Measurements from ENCODE around the gene ACKR3.

ACKR3 gene

DNA sequence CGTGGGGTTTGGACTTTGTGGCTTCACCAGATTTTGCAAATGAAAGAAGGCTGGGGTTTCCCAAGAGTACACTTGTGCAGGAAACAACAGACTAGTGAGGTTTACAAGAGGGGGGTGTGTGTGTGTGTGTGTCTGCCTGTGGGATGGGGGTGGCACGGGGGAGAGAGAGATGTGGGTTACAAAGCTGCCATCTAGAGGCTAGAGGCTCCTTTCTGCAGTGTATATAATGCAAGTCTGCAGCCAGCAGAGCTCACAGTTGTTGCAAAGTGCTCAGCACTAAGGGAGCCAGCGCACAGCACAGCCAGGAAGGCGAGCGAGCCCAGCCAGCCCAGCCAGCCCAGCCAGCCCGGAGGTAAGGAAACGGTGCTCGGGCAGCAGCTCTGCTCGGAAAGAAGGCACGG is at the start of gene ACKR3:
Gene ACKR3 (plus strand): TSS at position 253 of the 401 bp plus-strand sequence. CDS start 10,641 bp downstream, outside the sequence.
- H3K36me3 Mint-ChIP-seq (ENCODE audit: low read depth): no peaks in the 10 kb centered on the region
- H3K27ac Mint-ChIP-seq: no peak within 1 kb of the TSS
- peak; percentile 62 for DNase-seq (ENCODE audit: low spot score)
- peaks cover 18% of the 10 kb centered on the region for H3K4me1 Mint-ChIP-seq (ENCODE audit: low read depth)
- H3K27me3 Mint-ChIP-seq (ENCODE audit: low read depth): peaks cover 17% of the 10 kb centered on the region
- no peaks in the 10 kb centered on the region for H3K9me3 Mint-ChIP-seq
- peak within 1 kb of the TSS; percentile 51 for H3K4me3 Mint-ChIP-seq

DNA sequence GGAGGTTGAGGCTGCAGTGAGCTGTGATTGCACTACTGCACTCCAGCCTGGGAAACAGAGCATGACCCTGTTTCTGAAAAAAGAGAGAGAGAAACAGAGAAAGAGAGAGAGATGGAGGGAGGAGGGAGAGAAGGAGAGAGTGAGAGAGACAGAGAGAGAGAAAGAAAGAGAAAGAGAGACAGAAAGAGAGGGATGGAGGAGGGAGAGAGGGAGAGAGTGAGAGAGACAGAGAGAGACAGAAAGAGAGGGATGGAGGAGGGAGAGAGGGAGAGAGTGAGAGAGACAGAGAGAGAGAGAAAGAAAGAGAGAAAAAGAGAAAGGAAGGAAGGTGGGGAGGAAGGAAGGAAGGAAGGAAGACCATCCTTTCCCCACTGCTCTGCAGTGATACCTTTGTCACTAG is 48.1 kb upstream of the ACKR3 start:
- Mint-ChIP-seq H3K27ac (no peak overlapping the region), H3K4me3 (no peak overlapping the region), H3K4me1 (ENCODE audit: low read depth) (no peaks in the 10 kb centered on the region), H3K36me3 (ENCODE audit: low read depth) (no peaks in the 10 kb centered on the region), H3K27me3 (ENCODE audit: low read depth) (peaks cover 59% of the 10 kb centered on the region), H3K9me3 (no peaks in the 10 kb centered on the region)
- no peak for DNase-seq (ENCODE audit: low spot score)

DNA sequence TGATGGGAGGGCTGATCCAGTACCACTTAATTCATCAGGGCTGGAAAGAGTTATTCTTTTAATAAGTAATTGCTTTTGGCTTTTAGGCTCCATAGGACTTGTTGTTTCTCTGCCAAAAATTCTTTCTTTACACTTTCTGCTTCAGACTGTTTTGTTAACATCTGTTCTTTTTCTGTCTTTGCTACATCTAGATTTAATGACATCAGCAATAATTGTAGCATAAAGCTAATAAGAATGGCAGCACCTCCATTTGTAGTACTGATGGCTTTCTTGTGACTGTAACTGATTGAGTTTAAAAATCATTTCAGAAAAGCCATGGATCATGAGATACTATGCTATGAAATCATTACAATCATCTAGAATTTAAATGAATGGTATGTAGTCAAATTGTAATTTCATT is 46.4 kb upstream of the ACKR3 start:
- H3K4me1 Mint-ChIP-seq (ENCODE audit: low read depth): no peaks in the 10 kb centered on the region

DNA sequence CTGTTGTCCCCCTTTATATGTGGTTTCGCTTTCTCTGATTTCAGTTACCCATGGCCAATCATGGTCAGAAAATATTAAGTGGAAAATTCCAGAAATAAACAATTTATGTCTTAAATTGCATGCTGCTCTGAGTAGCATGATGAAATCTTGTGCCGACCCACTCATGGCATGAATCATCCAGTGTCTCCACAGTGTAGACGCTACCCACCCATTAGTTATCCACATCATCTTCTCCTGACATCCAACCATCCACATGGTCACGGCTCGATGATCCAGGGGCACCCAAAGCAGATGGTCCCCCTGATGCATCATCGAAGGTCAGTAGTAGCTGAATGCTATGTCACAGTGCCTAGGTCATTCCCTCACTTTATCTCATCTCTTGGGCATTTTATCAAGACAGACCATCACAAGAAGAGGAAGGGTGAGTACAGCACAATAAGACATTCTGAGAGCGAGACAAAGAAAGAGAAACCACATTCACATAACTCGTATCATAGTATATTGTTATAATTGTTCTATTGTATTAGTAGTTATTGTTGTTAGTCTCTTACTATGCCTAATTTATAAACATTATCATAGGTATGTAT is 44.1 kb upstream of the ACKR3 start:
- Mint-ChIP-seq H3K4me3 (no peak overlapping the region), H3K27me3 (ENCODE audit: low read depth) (peaks cover 39% of the 10 kb centered on the region), H3K4me1 (ENCODE audit: low read depth) (peaks cover 2% of the 10 kb centered on the region), H3K27ac (no peak overlapping the region), H3K36me3 (ENCODE audit: low read depth) (no peaks in the 10 kb centered on the region), H3K9me3 (no peaks in the 10 kb centered on the region)
- no peak for DNase-seq (ENCODE audit: low spot score)

More for the DNA sequence above, 46.4 kb upstream of the ACKR3 start:
- no peak for DNase-seq (ENCODE audit: low spot score)
- Mint-ChIP-seq H3K36me3 (ENCODE audit: low read depth) (no peaks in the 10 kb centered on the region), H3K4me3 (no peak overlapping the region), H3K27me3 (ENCODE audit: low read depth) (peaks cover 53% of the 10 kb centered on the region), H3K27ac (no peak overlapping the region), H3K9me3 (no peaks in the 10 kb centered on the region)

DNA sequence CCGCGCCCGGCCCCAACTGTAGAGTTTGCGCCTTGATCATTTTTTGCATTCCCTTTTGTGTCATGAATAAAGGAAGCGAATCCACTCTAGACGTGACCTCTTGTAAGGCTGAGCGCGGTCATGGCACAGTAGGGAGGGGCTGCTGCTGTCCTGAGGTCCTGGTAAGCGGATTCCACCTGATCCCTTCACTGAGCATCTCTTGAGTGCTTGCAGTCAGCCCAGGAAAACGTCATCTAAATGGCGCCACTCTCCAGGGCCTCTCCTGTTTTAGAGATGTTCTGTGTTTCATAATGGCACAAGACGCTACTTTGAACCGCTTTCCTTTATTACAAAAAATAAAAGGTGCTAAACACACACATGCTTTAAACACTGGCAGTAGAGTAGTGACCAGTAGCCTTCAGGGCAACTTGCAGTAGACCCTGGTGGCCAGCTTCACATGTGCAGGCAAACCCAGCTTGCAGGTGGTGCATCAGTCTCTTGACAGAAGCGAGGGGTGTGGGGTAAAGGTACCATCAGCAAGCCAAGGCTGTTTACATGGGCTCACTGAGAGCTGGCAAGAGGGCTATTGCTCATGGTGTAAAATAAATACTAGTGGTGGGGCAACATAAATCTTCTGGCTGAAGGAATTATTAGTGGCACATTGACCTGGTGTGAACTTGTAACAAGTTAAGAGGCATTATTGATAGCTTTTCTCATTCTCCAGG is 43.0 kb upstream of the ACKR3 start:
- no peak for DNase-seq (ENCODE audit: low spot score)
- Mint-ChIP-seq H3K4me3 (no peak overlapping the region), H3K36me3 (ENCODE audit: low read depth) (no peaks in the 10 kb centered on the region), H3K27me3 (ENCODE audit: low read depth) (peaks cover 29% of the 10 kb centered on the region), H3K4me1 (ENCODE audit: low read depth) (peaks cover 4% of the 10 kb centered on the region), H3K27ac (no peak overlapping the region), H3K9me3 (no peaks in the 10 kb centered on the region)

DNA sequence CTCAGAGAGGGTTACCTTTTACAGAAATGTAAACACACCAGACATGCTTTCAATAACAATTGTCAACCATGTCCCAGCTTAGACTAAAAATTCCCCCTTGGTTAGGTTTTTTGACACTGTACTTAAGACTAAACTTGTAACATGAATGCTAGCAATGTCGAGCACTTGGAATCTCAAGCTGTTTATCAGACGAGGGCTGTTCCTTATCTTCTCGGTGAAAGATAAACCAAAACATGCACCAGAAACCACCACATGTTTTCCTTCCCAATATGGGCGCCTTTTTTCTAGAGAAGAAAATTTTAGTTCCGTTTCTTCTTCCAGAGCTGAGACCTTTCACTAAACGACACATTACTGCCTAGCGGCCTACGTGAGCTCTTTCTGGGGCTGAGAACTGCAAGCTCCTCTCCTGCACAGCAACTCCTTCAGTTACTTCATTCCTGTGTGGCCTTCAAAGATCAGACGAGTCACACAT is 42.4 kb upstream of the ACKR3 start:
- H3K36me3 Mint-ChIP-seq (ENCODE audit: low read depth): no peaks in the 10 kb centered on the region
- H3K27me3 Mint-ChIP-seq (ENCODE audit: low read depth): peaks cover 23% of the 10 kb centered on the region
- no peak overlapping the region for H3K27ac Mint-ChIP-seq
- DNase-seq (ENCODE audit: low spot score): no peak
- H3K9me3 Mint-ChIP-seq: no peaks in the 10 kb centered on the region
- H3K4me1 Mint-ChIP-seq (ENCODE audit: low read depth): peaks cover 6% of the 10 kb centered on the region
- no peak overlapping the region for H3K4me3 Mint-ChIP-seq

DNA sequence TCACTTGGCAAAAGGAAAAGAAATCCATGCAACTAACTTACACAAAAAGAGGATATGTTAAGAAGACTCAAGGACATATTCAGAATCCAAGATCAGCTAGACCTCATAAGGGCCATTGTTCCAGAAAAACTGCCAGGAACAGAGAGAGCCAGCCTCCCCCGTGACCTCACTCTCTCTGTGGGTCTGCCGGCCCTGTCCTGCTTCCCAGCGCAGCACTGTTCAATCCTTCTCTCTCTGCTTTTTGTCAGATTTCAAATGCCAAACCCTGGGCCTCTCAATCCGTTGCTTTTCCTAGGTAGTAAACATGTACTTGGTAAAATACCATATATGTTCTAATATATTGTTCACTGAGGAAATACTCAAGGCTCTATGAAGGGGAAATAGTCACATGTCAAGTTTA is 40.0 kb upstream of the ACKR3 start:
- DNase-seq (ENCODE audit: low spot score): no peak
- Mint-ChIP-seq H3K27me3 (ENCODE audit: low read depth) (peaks cover 9% of the 10 kb centered on the region), H3K27ac (no peak overlapping the region), H3K4me3 (no peak overlapping the region), H3K9me3 (no peaks in the 10 kb centered on the region), H3K4me1 (ENCODE audit: low read depth) (peaks cover 6% of the 10 kb centered on the region), H3K36me3 (ENCODE audit: low read depth) (no peaks in the 10 kb centered on the region)

DNA sequence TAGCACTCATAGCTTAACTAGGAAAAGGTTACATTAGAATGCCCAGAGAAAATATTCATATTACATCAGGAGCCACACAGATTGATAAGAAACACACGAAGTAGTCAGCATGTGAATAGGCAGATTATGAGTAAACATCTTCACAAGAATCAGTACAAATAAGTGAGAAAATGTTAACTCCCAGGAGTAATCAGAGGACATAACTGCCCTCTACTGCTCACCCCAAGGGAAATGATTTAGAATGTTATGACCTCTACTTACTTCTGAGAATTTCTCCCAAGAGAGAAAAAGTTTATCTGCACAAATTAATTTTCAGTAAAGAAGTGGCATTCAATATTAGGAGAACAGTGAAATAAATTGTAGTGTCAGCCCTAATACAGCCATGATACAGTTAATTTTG is 39.1 kb upstream of the ACKR3 start:
- Mint-ChIP-seq H3K27ac (no peak overlapping the region), H3K36me3 (ENCODE audit: low read depth) (no peaks in the 10 kb centered on the region), H3K9me3 (no peaks in the 10 kb centered on the region), H3K4me1 (ENCODE audit: low read depth) (peaks cover 9% of the 10 kb centered on the region), H3K27me3 (ENCODE audit: low read depth) (peaks cover 6% of the 10 kb centered on the region), H3K4me3 (no peak overlapping the region)
- no peak for DNase-seq (ENCODE audit: low spot score)

DNA sequence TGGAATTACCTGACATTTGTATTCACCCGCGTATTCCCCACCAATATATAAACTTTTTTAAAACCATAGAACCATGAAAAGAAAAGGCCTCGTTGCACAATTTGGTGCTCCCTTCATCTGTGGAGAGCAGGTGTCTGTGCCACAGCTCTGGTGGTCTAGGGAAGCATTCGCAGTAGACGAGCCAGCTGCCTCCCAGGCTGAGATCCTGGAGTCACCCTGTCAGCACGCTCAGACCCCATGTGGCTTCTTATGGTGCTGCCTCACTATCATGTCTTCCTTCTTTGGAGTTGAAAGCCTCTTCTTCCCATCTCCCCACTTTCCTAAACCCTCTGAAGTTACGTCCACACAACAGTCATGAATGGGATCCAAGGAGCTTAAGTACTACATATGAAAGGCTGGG is 38.4 kb upstream of the ACKR3 start:
- Mint-ChIP-seq H3K27ac (no peak overlapping the region), H3K27me3 (ENCODE audit: low read depth) (peaks cover 6% of the 10 kb centered on the region), H3K4me3 (no peak overlapping the region), H3K4me1 (ENCODE audit: low read depth) (peaks cover 15% of the 10 kb centered on the region), H3K36me3 (ENCODE audit: low read depth) (no peaks in the 10 kb centered on the region), H3K9me3 (no peaks in the 10 kb centered on the region)
- no peak for DNase-seq (ENCODE audit: low spot score)

DNA sequence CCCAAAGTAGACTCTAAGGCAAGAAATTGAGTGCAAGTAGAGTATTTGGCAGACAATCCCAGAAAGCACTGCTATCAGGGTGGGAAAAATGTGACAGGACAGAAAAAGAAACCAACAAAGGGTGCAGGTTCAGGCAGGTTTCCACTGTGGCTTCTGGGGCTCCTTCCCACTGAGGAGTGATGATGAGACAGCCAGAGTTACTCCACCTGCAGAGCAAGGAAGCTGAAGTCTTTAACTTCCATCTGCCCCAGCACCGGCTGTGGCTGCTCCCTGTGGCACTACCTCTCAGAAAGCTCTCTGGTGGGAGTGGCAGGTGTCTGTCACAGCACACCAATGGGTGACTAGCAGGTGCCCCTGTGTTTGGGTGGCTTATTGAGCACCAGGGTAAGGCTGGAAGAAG is 37.6 kb upstream of the ACKR3 start:
- peaks cover 1% of the 10 kb centered on the region for H3K36me3 Mint-ChIP-seq (ENCODE audit: low read depth)

DNA sequence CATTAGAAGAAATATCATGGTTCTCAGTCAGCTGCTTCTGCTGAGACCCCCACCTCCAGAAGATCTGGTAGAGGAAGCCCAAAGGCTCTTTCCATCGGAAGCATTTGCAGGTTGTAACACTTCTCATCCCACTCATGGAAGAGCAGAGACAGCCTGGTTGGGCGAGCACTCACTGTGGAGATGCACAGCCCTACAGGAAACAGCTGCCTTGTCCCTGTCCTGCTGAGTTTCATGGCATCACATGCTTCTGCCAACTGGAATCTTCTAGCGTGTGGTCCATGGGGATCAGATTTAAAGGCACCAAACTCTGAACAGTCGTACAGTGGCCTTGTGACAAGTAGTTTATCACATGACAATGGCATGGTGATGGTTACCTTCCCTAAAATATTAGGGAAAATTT is 36.3 kb upstream of the ACKR3 start:
- H3K36me3 Mint-ChIP-seq (ENCODE audit: low read depth): peaks cover 6% of the 10 kb centered on the region
- no peak overlapping the region for H3K4me3 Mint-ChIP-seq
- H3K27ac Mint-ChIP-seq: no peak overlapping the region
- peaks cover 6% of the 10 kb centered on the region for H3K27me3 Mint-ChIP-seq (ENCODE audit: low read depth)
- DNase-seq (ENCODE audit: low spot score): no peak
- no peaks in the 10 kb centered on the region for H3K9me3 Mint-ChIP-seq
- H3K4me1 Mint-ChIP-seq (ENCODE audit: low read depth): peaks cover 33% of the 10 kb centered on the region

More for the DNA sequence above, 37.6 kb upstream of the ACKR3 start:
- no peaks in the 10 kb centered on the region for H3K9me3 Mint-ChIP-seq
- peaks cover 6% of the 10 kb centered on the region for H3K27me3 Mint-ChIP-seq (ENCODE audit: low read depth)
- H3K4me1 Mint-ChIP-seq (ENCODE audit: low read depth): peaks cover 23% of the 10 kb centered on the region
- peak overlapping the region; percentile 10 for H3K27ac Mint-ChIP-seq
- DNase-seq (ENCODE audit: low spot score): no peak
- H3K4me3 Mint-ChIP-seq: no peak overlapping the region

DNA sequence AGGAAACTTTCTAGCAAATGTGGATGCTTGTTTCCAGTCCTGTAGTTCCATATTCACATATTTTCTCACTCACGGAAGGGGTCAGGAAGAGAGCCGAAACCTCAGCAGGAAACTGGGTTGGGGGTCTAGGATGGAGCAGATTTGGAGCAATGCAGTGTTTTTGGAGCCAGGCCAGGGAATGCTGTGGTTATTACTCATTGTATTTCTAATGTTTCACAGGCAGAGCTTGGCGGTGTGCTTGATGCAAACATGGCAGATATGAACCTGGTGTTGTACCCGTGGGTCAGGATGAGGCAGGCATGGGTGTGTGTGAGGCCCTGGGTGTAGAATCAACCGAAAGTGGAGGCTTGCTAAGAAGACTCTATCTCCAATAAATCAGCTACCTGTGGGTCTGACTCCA is 34.6 kb upstream of the ACKR3 start:
- H3K4me1 Mint-ChIP-seq (ENCODE audit: low read depth): peaks cover 43% of the 10 kb centered on the region
- no peak for DNase-seq (ENCODE audit: low spot score)
- H3K27me3 Mint-ChIP-seq (ENCODE audit: low read depth): peaks cover 6% of the 10 kb centered on the region
- no peak overlapping the region for H3K27ac Mint-ChIP-seq
- peaks cover 11% of the 10 kb centered on the region for H3K36me3 Mint-ChIP-seq (ENCODE audit: low read depth)
- H3K9me3 Mint-ChIP-seq: peaks cover 4% of the 10 kb centered on the region
- no peak overlapping the region for H3K4me3 Mint-ChIP-seq

DNA sequence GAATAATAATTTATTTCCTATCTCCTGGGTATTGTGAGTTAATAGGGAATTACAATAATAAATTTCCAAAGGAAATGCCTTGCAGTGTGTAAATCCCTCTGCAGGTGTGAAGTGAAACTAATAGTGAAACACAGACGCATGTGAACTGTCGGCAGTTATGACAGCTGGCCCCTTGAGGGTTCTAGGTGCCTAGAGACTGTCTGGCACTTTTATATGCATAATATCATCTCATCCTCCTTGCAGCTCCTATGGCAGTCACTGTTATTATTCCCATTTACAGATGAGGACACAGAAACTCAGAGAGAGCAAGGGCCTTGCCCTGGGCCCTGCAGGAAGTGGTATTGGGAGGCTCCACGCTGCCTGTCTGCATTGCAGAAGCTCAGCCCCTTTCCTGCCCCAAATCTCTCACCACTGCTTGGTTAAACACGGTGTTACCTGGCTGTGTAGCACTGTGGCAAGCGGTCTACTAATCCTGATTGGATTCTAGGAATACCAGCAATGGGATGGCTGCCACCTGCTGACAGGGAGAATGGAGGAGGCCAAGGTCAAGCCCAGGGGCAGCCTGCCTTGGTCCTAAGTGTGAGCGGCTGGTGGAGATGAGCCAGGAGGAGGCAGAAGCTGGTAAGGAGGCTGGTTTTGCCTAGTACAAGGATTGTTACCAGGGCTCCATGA is 32.8 kb upstream of the ACKR3 start:
- peaks cover 2% of the 10 kb centered on the region for H3K27me3 Mint-ChIP-seq (ENCODE audit: low read depth)
- peaks cover 53% of the 10 kb centered on the region for H3K4me1 Mint-ChIP-seq (ENCODE audit: low read depth)
- peaks cover 26% of the 10 kb centered on the region for H3K36me3 Mint-ChIP-seq (ENCODE audit: low read depth)
- peak overlapping the region; percentile 100 for H3K4me3 Mint-ChIP-seq
- H3K9me3 Mint-ChIP-seq: peaks cover 8% of the 10 kb centered on the region
- H3K27ac Mint-ChIP-seq: peak overlapping the region; percentile 92
- DNase-seq (ENCODE audit: low spot score): peak; percentile 31

DNA sequence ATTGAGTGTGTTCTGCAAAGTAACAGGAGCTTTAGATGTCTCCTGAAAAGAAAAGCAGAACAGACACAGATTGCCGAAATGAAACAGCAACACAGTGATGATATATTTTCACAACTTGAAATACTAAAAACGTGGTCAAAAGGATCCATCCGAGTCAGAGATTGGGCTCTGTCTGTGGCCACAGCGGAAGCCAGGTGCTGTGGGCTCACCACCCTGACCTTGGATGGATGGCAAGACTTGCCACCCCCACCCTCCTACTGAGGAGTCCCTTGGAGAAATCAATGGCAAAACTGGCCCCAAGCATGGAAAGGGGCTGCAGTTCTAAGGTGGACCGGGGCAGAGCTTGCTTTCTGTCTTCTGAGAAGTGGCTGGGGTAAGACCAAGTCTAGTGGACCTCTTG is 31.4 kb upstream of the ACKR3 start:
- H3K36me3 Mint-ChIP-seq (ENCODE audit: low read depth): peaks cover 40% of the 10 kb centered on the region
- H3K4me1 Mint-ChIP-seq (ENCODE audit: low read depth): peaks cover 66% of the 10 kb centered on the region
- H3K27me3 Mint-ChIP-seq (ENCODE audit: low read depth): no peaks in the 10 kb centered on the region
- peak; percentile 15 for DNase-seq (ENCODE audit: low spot score)
- H3K9me3 Mint-ChIP-seq: peaks cover 8% of the 10 kb centered on the region
- peak overlapping the region; percentile 68 for H3K27ac Mint-ChIP-seq
- peak overlapping the region; percentile 100 for H3K4me3 Mint-ChIP-seq

All from T-helper 2 cell treated with Interferon-gamma antibody and Interleukin-4, amounts not matched to agents 5 μg/mL and 100 μg/mL, for 36 hours (primary cell).